H1 (cell line): Measurements from ENCODE around the gene STK11IP. TPM values are rescaled to one million over a fixed set of nuclear protein-coding genes. Genes with fewer than 3 reads are reported as not detected.

Source experiments
- CTCF ChIA-PET: fragments of 300-600 bp; sonication (Branson Sonifier 250); formaldehyde crosslinking; loops from one replicate; lab custom pipeline; 2021; ENCODE audit not compliant: partially characterized antibody; lab: Charles Lee
- POLR2A ChIA-PET: fragments of 300-600 bp; sonication (Branson Sonifier 250); formaldehyde crosslinking; loops from one replicate; lab custom pipeline; 2021; ENCODE audit warnings: inconsistent platforms; ENCODE audit not compliant: partially characterized antibody; lab: Charles Lee
- DNase-seq, 2 experiments: peaks; one replicate each; pipeline versions ENCODE4 v3.0.0 to v3.0.0-alpha.2; 2010 to 2022; ENCODE audit warnings: low spot score in 2 of 2, low read depth in 1 of 2, mixed read lengths in 1 of 2
- FAIRE-seq: peaks from 2 replicates; lab custom pipeline; 2011; peaks lifted over from hg19 to GRCh38; lab: Jason Lieb, UNC
- H2AFZ ChIP-seq: 2 replicates; pipeline ENCODE4 v1.8.1; 2012; ENCODE audit warnings: low read length, inconsistent platforms
- H2AK5ac ChIP-seq: 2 replicates; pipeline ENCODE4 v1.6.1; 2013; ENCODE audit warnings: low read depth, low read length
- H2BK120ac ChIP-seq: replicated peaks from 2 replicates; pipeline ENCODE3; 2013; ENCODE audit warnings: low read depth, low read length, inconsistent platforms
- H2BK12ac ChIP-seq: 2 replicates; pipeline ENCODE4 v1.6.1; 2013; ENCODE audit warnings: low read depth, low read length
- H2BK15ac ChIP-seq: 2 replicates; pipeline ENCODE4 v1.6.1; 2013; ENCODE audit warnings: low read length
- H2BK20ac ChIP-seq: 2 replicates; pipeline ENCODE4 v1.6.1; 2013; ENCODE audit warnings: low read length
- H2BK5ac ChIP-seq: 2 replicates; pipeline ENCODE4 v1.6.1; 2013; ENCODE audit warnings: low read depth, low read length
- H3K14ac ChIP-seq: 2 replicates; pipeline ENCODE4 v1.6.1; 2013; ENCODE audit warnings: inconsistent platforms; ENCODE audit not compliant: insufficient read length
- H3K18ac ChIP-seq: 2 replicates; pipeline ENCODE4 v1.6.1; 2013; ENCODE audit warnings: low read length; ENCODE audit errors: extremely low read depth
- H3K23ac ChIP-seq: 2 replicates; pipeline ENCODE4 v1.6.1; 2013; ENCODE audit warnings: inconsistent platforms; ENCODE audit not compliant: insufficient read length
- H3K23me2 ChIP-seq: 2 replicates; pipeline ENCODE4 v1.6.1; 2013; ENCODE audit warnings: low read depth, low read length
- H3K27ac ChIP-seq: 2 replicates; pipeline ENCODE4 v1.6.1; 2011; ENCODE audit warnings: low read depth, low read length, inconsistent platforms
- H3K27me3 ChIP-seq, 4 experiments: replicated peaks in 1 of 4; 1 replicate in 1 of 4; 2 replicates in 3 of 4; pipeline versions ENCODE4 v1.6.1 to v1.8.1; 2011 to 2013; ENCODE audit warnings: low read length in 3 of 4, mild to moderate bottlenecking in 3 of 4, inconsistent platforms in 2 of 4, mixed read lengths in 2 of 4, moderate library complexity in 1 of 4; ENCODE audit not compliant: control insufficient read depth in 3 of 4, insufficient read depth in 3 of 4; ENCODE audit errors: extremely low read depth in 1 of 4
- H3K36me3 ChIP-seq, 4 experiments: 2 replicates each; pipeline versions ENCODE4 v1.6.1 to v1.8.1; 2011 to 2013; ENCODE audit warnings: mild to moderate bottlenecking in 4 of 4, low read length in 3 of 4, moderate library complexity in 2 of 4, control low read depth in 1 of 4, inconsistent platforms in 1 of 4; ENCODE audit not compliant: insufficient read depth in 4 of 4, control insufficient read depth in 2 of 4
- H3K4ac ChIP-seq: replicated peaks from 2 replicates; pipeline ENCODE3; 2013; ENCODE audit warnings: low read length, low read depth, mixed read lengths, inconsistent platforms; ENCODE audit not compliant: insufficient read length
- H3K4me1 ChIP-seq, 4 experiments: replicated peaks in 1 of 4; 1 replicate in 1 of 4; 2 replicates in 3 of 4; pipeline versions ENCODE4 v1.6.1 to v1.8.1; 2011 to 2013; ENCODE audit warnings: low read length in 3 of 4, inconsistent platforms in 2 of 4, mixed read lengths in 1 of 4; ENCODE audit not compliant: insufficient read depth in 4 of 4, control insufficient read depth in 3 of 4
- H3K4me2 ChIP-seq, 2 experiments: 2 replicates each; pipeline versions ENCODE4 v1.6.1 to v1.8.1; 2011 to 2013; ENCODE audit warnings: low read depth in 2 of 2, low read length in 2 of 2, control low read depth in 1 of 2, inconsistent platforms in 1 of 2, mild to moderate bottlenecking in 1 of 2; ENCODE audit not compliant: insufficient read depth in 1 of 2
- H3K4me3 ChIP-seq, 4 experiments: fragments of 200-600, 300-600 bp in 1 of 4; sonication (generic), shearing (Covaris generic), sonication (Bioruptor Twin) in 1 of 4; 2 replicates each; pipeline versions ENCODE4 v1.5.1 to v1.8.1; 2011 to 2016; ENCODE audit warnings: low read length in 4 of 4, low read depth in 3 of 4, control low read depth in 2 of 4, inconsistent platforms in 2 of 4, mild to moderate bottlenecking in 2 of 4, mixed read lengths in 1 of 4, moderate library complexity in 1 of 4; ENCODE audit not compliant: insufficient read depth in 2 of 4; ENCODE audit errors: extremely low read depth in 1 of 4
- H3K56ac ChIP-seq: replicated peaks from 2 replicates; pipeline ENCODE3; 2013; ENCODE audit warnings: low read depth, mild to moderate bottlenecking, mixed read lengths, low read length, inconsistent platforms; ENCODE audit not compliant: insufficient read length
- H3K79me1 ChIP-seq: 2 replicates; pipeline ENCODE4 v1.6.1; 2013; ENCODE audit warnings: low read depth, low read length, control low read depth
- H3K79me2 ChIP-seq, 2 experiments: 2 replicates each; pipeline versions ENCODE4 v1.6.1 to v1.8.1; 2012 to 2013; ENCODE audit warnings: low read length in 2 of 2, mild to moderate bottlenecking in 2 of 2, inconsistent platforms in 1 of 2; ENCODE audit not compliant: insufficient read depth in 2 of 2, control insufficient read depth in 1 of 2
- H3K9ac ChIP-seq, 4 experiments: replicated peaks in 1 of 4; 1 replicate in 1 of 4; 2 replicates in 3 of 4; pipeline versions ENCODE4 v1.6.1 to v1.8.1; 2011 to 2013; ENCODE audit warnings: low read depth in 3 of 4, low read length in 3 of 4, control low read depth in 2 of 4, mild to moderate bottlenecking in 2 of 4, moderate library complexity in 2 of 4, inconsistent platforms in 1 of 4; ENCODE audit errors: extremely low read depth in 1 of 4
- H3K9me3 ChIP-seq, 2 experiments: 2 replicates each; pipeline versions ENCODE4 v1.6.1 to v1.8.1; 2012 to 2013; ENCODE audit warnings: mild to moderate bottlenecking in 2 of 2, moderate library complexity in 2 of 2, control low read depth in 1 of 2, inconsistent platforms in 1 of 2, low read depth in 1 of 2, low read length in 1 of 2, mixed read lengths in 1 of 2; ENCODE audit not compliant: insufficient read depth in 2 of 2
- H4K20me1 ChIP-seq, 2 experiments: replicated peaks in 1 of 2; 2 replicates each; pipeline versions ENCODE3 to v1.8.1; 2011 to 2013; ENCODE audit warnings: inconsistent platforms in 2 of 2, low read length in 2 of 2, mild to moderate bottlenecking in 1 of 2; ENCODE audit not compliant: insufficient read depth in 2 of 2, control insufficient read depth in 1 of 2
- H4K5ac ChIP-seq: 2 replicates; pipeline ENCODE4 v1.6.1; 2013; ENCODE audit warnings: low read length, low read depth, mixed read lengths, inconsistent platforms; ENCODE audit not compliant: insufficient read length
- H4K8ac ChIP-seq: 2 replicates; pipeline ENCODE4 v1.8.0; 2013; ENCODE audit warnings: mild to moderate bottlenecking, moderate library complexity, low read length, inconsistent platforms; ENCODE audit not compliant: insufficient read depth; ENCODE audit errors: extremely low read depth
- H4K91ac ChIP-seq: replicated peaks from 2 replicates; pipeline ENCODE3; 2013; ENCODE audit warnings: low read length, mixed read lengths, inconsistent platforms; ENCODE audit not compliant: insufficient read length
- ASH2L ChIP-seq: fragments of 200-600, 300-600 bp; sonication (generic); IDR thresholded peaks from one replicate; pipeline ENCODE4 v1.7.1; 2017; ENCODE audit warnings: low read length
- BCL11A ChIP-seq, 2 experiments: IDR thresholded peaks; one replicate each; pipeline ENCODE4 v1.6.1; 2011; ENCODE audit warnings: low read depth in 2 of 2, low read length in 2 of 2, mild to moderate bottlenecking in 2 of 2
- BRCA1 ChIP-seq: IDR thresholded peaks from 2 replicates; pipeline ENCODE4 v1.6.1; 2012; ENCODE audit warnings: low read depth, low read length, improper control_type of control experiment
- CEBPB ChIP-seq: IDR thresholded peaks from 2 replicates; pipeline ENCODE4 v1.6.1; 2012; ENCODE audit warnings: low read depth, low read length
- CREB1 ChIP-seq: IDR thresholded peaks from 2 replicates; pipeline ENCODE4 v1.6.1; 2012; ENCODE audit warnings: inconsistent platforms
- CTBP2 ChIP-seq: IDR thresholded peaks from 2 replicates; pipeline ENCODE4 v1.7.0; 2011; ENCODE audit warnings: borderline replicate concordance, mild to moderate bottlenecking, moderate library complexity, mixed read lengths, low read length; ENCODE audit not compliant: insufficient read depth, insufficient read length
- EP300 ChIP-seq, 2 experiments: IDR thresholded peaks; 1 replicate in 1 of 2; 2 replicates in 1 of 2; pipeline ENCODE4 v1.6.1; 2011 to 2012; ENCODE audit warnings: low read depth in 2 of 2, low read length in 2 of 2, mild to moderate bottlenecking in 2 of 2, borderline replicate concordance in 1 of 2, inconsistent platforms in 1 of 2, moderate library complexity in 1 of 2
- KDM1A ChIP-seq: fragments of 200-600, 300-600 bp; sonication (generic); IDR thresholded peaks from 2 replicates; pipeline ENCODE4 v1.7.1; 2016; ENCODE audit warnings: mild to moderate bottlenecking, low read length, borderline replicate concordance
- KDM4A ChIP-seq: IDR thresholded peaks from one replicate; pipeline ENCODE4 v1.7.1; 2012; ENCODE audit warnings: low read depth, mild to moderate bottlenecking, moderate library complexity, low read length, inconsistent platforms; ENCODE audit not compliant: severe bottlenecking
- PHF8 ChIP-seq: fragments of 200-600 bp; sonication (generic); conservative IDR thresholded peaks from 2 replicates; pipeline ENCODE4 v1.7.1; 2012; ENCODE audit warnings: low read depth, mild to moderate bottlenecking, inconsistent platforms, low read length, moderate library complexity
- RFX5 ChIP-seq: IDR thresholded peaks from 2 replicates; pipeline ENCODE4 v1.6.1; 2011; ENCODE audit warnings: low read depth, low read length, improper control_type of control experiment, borderline replicate concordance
- SP1 ChIP-seq: IDR thresholded peaks from 2 replicates; pipeline ENCODE4 v1.6.1; 2011; ENCODE audit warnings: low read depth, low read length
- SP2 ChIP-seq: IDR thresholded peaks from 2 replicates; pipeline ENCODE4 v1.6.1; 2012; ENCODE audit warnings: mild to moderate bottlenecking, low read length, inconsistent platforms
- WGBS, 2 experiments: shearing (Covaris generic) in 1 of 2; methylation state at CpG; one replicate each; pipeline versions ENCODE4 v1.1.6 to v1.1.7; 2013 to 2015; ENCODE audit warnings: low lambda C conversion rate in 2 of 2, mixed read lengths in 2 of 2, inconsistent platforms in 1 of 2, low coverage in 1 of 2, missing lambda C conversion rate in 1 of 2; ENCODE audit not compliant: insufficient replicate concordance in 2 of 2, insufficient coverage in 1 of 2, insufficient read length in 1 of 2; ENCODE audit errors: extremely low coverage in 1 of 2, missing lambda C conversion rate in 1 of 2; 5-methylcytosine and 5-hydroxymethylcytosine counted together
- polyA plus RNA-seq, 7 experiments: library from polyadenylated mRNA; depleted of rRNA in 3 of 7; stranded (reverse) in 5 of 7; unstranded in 2 of 7; fragments of >200 nt in 5 of 7; fragments of 200-250 nt in 2 of 7; gene quantifications; 1 replicate in 5 of 7; 2 replicates in 1 of 7; 4 replicates in 1 of 7; pipeline versions ENCODE4 v1.2.1 to v1.2.3, GENCODE V29; 2011 to 2013; ENCODE audit warnings: missing spikeins in 2 of 7, mixed read lengths in 2 of 7
- total RNA-seq: library from RNA; stranded (reverse); fragmentation: NEBNext Ultra II Directional; extraction: Animal tissue kit (Norgen Biotek cat#: 25700); gene quantifications from 2 replicates; pipeline ENCODE4 v1.2.1, GENCODE V29; 2021

Gene STK11IP
- total and polyA plus RNA-seq, 2 of the 8 experiments (the other 6 are each of a cell fraction or from before 2014, with no cell fraction given), result 18.5 to 29.6 TPM

DNA sequence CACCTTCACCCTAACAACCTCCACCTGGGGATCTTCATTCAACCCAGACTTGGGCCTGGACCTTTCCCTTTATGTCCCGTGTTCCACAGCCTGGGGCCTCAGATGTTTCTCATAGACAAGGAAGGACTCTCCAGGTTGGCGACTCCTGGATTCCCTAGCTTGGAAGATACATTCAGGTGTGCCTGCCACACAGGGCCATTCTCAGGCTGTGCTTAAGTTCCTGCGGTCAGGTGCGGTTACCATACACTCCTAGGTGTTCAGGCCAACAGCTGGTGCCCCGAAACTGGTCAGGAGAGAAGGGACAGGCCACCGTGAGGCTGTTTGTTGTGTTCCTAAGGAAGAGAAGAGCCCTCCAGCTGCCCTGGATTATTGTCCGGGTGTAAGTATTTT lies 45.4 kb downstream of the STK11IP start:
- Histone ChIP-seq H3K4me1 (peaks cover 0 to 6% (median 2%) of the 10 kb centered on the region in 4 experiments; a peak in 5 of 7 replicates), H3K27me3 (peaks cover 0 to 6% (median 3%) of the 10 kb centered on the region in 4 experiments; a peak in 5 of 7 replicates), H2BK15ac (0 out of 2 replicates have a peak overlapping the region, but pooled peaks have one; percentile 89), H2BK20ac (no peak overlapping the region), H4K91ac (no peak overlapping the region), H3K4me3 (0 out of 8 replicates have a peak overlapping the region, but pooled peaks of 1 of the 4 experiments have one; percentile 13), H3K27ac (no peak overlapping the region), H3K79me1 (no peaks in the 10 kb centered on the region), H3K79me2 (no peaks in the 10 kb centered on the region), H3K4ac (no peak overlapping the region), H3K9me3 (no peaks in the 10 kb centered on the region), H4K5ac (no peak overlapping the region), H4K8ac (no peak overlapping the region; the same call in 1 of the 2 replicates), H2BK120ac (no peak overlapping the region), H2BK12ac (peak overlapping the region; percentile 22; the same call in 1 of the 2 replicates), H3K23ac (no peak overlapping the region), H3K4me2 (no peak overlapping the region), H3K9ac (no peak overlapping the region), H4K20me1 (no peaks in the 10 kb centered on the region), H3K56ac (no peak overlapping the region), H2AFZ (0 out of 2 replicates have a peak overlapping the region, but pooled peaks have one; percentile 1), H3K18ac (no peak overlapping the region), H3K14ac (no peak overlapping the region), H3K36me3 (no peaks in the 10 kb centered on the region), H3K23me2 (no peaks in the 10 kb centered on the region), H2AK5ac (0 out of 2 replicates have a peak overlapping the region, but pooled peaks have one; percentile 24), H2BK5ac (no peak overlapping the region)
- no peak for FAIRE-seq
- no peak for DNase-seq
- ChIA-PET CTCF (interaction anchor here (0.6 to 22.0 kb wide), 42 partner anchors 9 to 158 kb away, joined by 3 to 356 read pairs (median 6); partner anchors contain the start of gene GMPPA), POLR2A (interaction anchor here (1.6 to 3.1 kb wide), 2 partner anchors 20 to 81 kb away, joined by 3 to 11 read pairs; no protein-coding TSS in a partner anchor)
- WGBS, 2 experiments, result 93% methylated on average over 7 of the region's 7 CpGs; no CpG with 5 or more reads in 1 of the 2 experiments
- no peak for TF ChIP-seq EP300 (IDR thresholded peaks at IDR 0.05; ENCODE audit: borderline replicate concordance in 1 of 2, low read depth in 2 of 2, low read length in 2 of 2)
- TF ChIP-seq ASH2L, result no peak
- no peak for TF ChIP-seq KDM1A
- no peak for TF ChIP-seq CTBP2
- no peak for TF ChIP-seq CEBPB
- TF ChIP-seq KDM4A, result no peak
- TF ChIP-seq SP2, result no peak
- TF ChIP-seq RFX5, result no peak
- TF ChIP-seq CREB1, result no peak
- TF ChIP-seq BCL11A (IDR thresholded peaks at IDR 0.05; ENCODE audit: low read depth in 2 of 2, low read length in 2 of 2), result no peak
- TF ChIP-seq BRCA1, result no peak
- no peak for TF ChIP-seq PHF8
- TF ChIP-seq SP1, result no peak
